HepG2 (cell line): Measurements from ENCODE around the gene MYH16. TPM values are rescaled to one million over a fixed set of nuclear protein-coding genes. Genes with fewer than 3 reads are reported as not detected.

Experiments used
- ATAC-seq: fragments of 200-7000 bp; cut with Tn5 transposase; 3 replicates; pipeline ENCODE4 v1.9.1; 2020; ENCODE audit warnings: mild to moderate bottlenecking, moderate library complexity
- BruUV-seq: library from RNA; stranded (reverse); fragments of 400-500 nt; replicated peaks from 2 replicates; lab custom pipeline; 2021; lab: Mats Ljungman, UMichigan
- CTCF ChIA-PET: fragments of 300-600 bp; formaldehyde crosslinking; extraction: SDS; loops from one replicate; lab custom pipeline; 2021; ENCODE audit warnings: low total read pairs, inconsistent platforms, low intra/inter-chr PET ratio; lab: Yijun Ruan, JAX
- POLR2A ChIA-PET: fragments of 350-600 bp; sonication (Branson Sonifier 250); formaldehyde crosslinking; loops from one replicate; lab custom pipeline; 2020; ENCODE audit warnings: antibody characterized with exemption, inconsistent platforms; lab: Yijun Ruan, JAX
- DNase-seq: peaks from one replicate; pipeline ENCODE4 v3.0.0-alpha.2; 2015; ENCODE audit warnings: low spot score
- FAIRE-seq: peaks from 3 replicates; lab custom pipeline; 2011; peaks lifted over from hg19 to GRCh38; lab: Jason Lieb, UNC
- H2AFZ ChIP-seq: one replicate; pipeline ENCODE4 v1.6.1; 2011; ENCODE audit warnings: low read length, inconsistent platforms
- H3K27ac ChIP-seq: fragments of 300-600 bp; 3 replicates; pipeline ENCODE4 v1.8.0; 2011; ENCODE audit warnings: mixed run types, mild to moderate bottlenecking, mixed read lengths, low read length, inconsistent platforms; ENCODE audit not compliant: insufficient read depth; ENCODE audit errors: extremely low read length
- H3K27me3 ChIP-seq, 2 experiments: fragments of 200-600 bp in 1 of 2; 2 replicates in 1 of 2; 3 replicates in 1 of 2; pipeline versions ENCODE4 v1.6.0 to v1.8.0; 2011; ENCODE audit warnings: low read length in 2 of 2, mild to moderate bottlenecking in 2 of 2, moderate library complexity in 2 of 2, inconsistent platforms in 1 of 2; ENCODE audit not compliant: insufficient read depth in 2 of 2, control insufficient read depth in 1 of 2
- H3K36me3 ChIP-seq, 2 experiments: fragments of 200-600 bp in 1 of 2; replicated peaks in 1 of 2; 2 replicates in 1 of 2; 3 replicates in 1 of 2; pipeline versions ENCODE4 v1.5.1 to v1.8.0; 2011; ENCODE audit warnings: low read length in 2 of 2, inconsistent platforms in 1 of 2; ENCODE audit not compliant: insufficient read depth in 2 of 2, control insufficient read depth in 1 of 2
- H3K4me1 ChIP-seq: 2 replicates; pipeline ENCODE4 v1.5.1; 2012; ENCODE audit warnings: low read length, inconsistent platforms; ENCODE audit not compliant: insufficient read depth
- H3K4me2 ChIP-seq: 2 replicates; pipeline ENCODE4 v1.6.0; 2011; ENCODE audit warnings: low read depth, low read length, inconsistent platforms
- H3K4me3 ChIP-seq, 3 experiments: fragments of 200-600 bp in 1 of 3; sonication (generic), shearing (Covaris generic) in 1 of 3; replicated peaks in 1 of 3; 2 replicates each; pipeline ENCODE4 v1.5.1; 2011 to 2016; ENCODE audit warnings: low read length in 3 of 3, inconsistent platforms in 2 of 3, low read depth in 2 of 3, mild to moderate bottlenecking in 2 of 3, control low read depth in 1 of 3, mixed read lengths in 1 of 3; ENCODE audit not compliant: insufficient read depth in 1 of 3
- H3K79me2 ChIP-seq: one replicate; pipeline ENCODE4 v1.6.1; 2011; ENCODE audit warnings: low read length, inconsistent platforms; ENCODE audit not compliant: insufficient read depth
- H3K9ac ChIP-seq: 2 replicates; pipeline ENCODE4 v1.6.0; 2011; ENCODE audit warnings: mild to moderate bottlenecking, low read depth, low read length, inconsistent platforms; ENCODE audit not compliant: insufficient read depth
- H3K9me3 ChIP-seq: 2 replicates; pipeline ENCODE4 v1.5.1; 2012; ENCODE audit warnings: mild to moderate bottlenecking, low read length
- H4K20me1 ChIP-seq: 2 replicates; pipeline ENCODE4 v1.6.0; 2011; ENCODE audit warnings: inconsistent platforms, mild to moderate bottlenecking, low read length, moderate library complexity; ENCODE audit not compliant: insufficient read depth
- BHLHE40 ChIP-seq: IDR thresholded peaks from 2 replicates; pipeline ENCODE4 v1.6.1; 2011; ENCODE audit warnings: low read length, improper control_type of control experiment
- BRCA1 ChIP-seq: sonication (generic); formaldehyde crosslinking; IDR thresholded peaks from 2 replicates; pipeline ENCODE4 v1.4.0; 2020; ENCODE audit warnings: missing genetic modification reagents
- LCORL ChIP-seq, 2 experiments: fragments of 450-650 bp in 1 of 2; sonication (generic) in 1 of 2; formaldehyde crosslinking in 1 of 2; IDR thresholded peaks; 2 replicates each; pipeline versions ENCODE4 v1.5.0 to v1.6.1; 2017 to 2020; ENCODE audit warnings: antibody characterized with exemption in 1 of 2, missing genetic modification reagents in 1 of 2
- MAFK ChIP-seq, 2 experiments: IDR thresholded peaks in 1 of 2; conservative IDR thresholded peaks in 1 of 2; 2 replicates each; pipeline ENCODE4 v1.6.1; 2011; ENCODE audit warnings: improper control_type of control experiment in 2 of 2, low read length in 2 of 2
- MEIS2 ChIP-seq: sonication (generic); formaldehyde crosslinking; IDR thresholded peaks from 2 replicates; pipeline ENCODE4 v1.9.0; 2021; ENCODE audit warnings: mild to moderate bottlenecking, missing genetic modification reagents
- NFATC3 ChIP-seq: sonication (generic); formaldehyde crosslinking; IDR thresholded peaks from 2 replicates; pipeline ENCODE4 v1.5.1; 2020; ENCODE audit warnings: mild to moderate bottlenecking, missing genetic modification reagents
- SAFB2 ChIP-seq: sonication (generic); formaldehyde crosslinking; IDR thresholded peaks from 2 replicates; pipeline ENCODE4 v1.5.1; 2020; ENCODE audit warnings: missing genetic modification reagents, low read depth, mild to moderate bottlenecking, borderline replicate concordance
- SALL1 ChIP-seq: sonication (generic); formaldehyde crosslinking; IDR thresholded peaks from 2 replicates; pipeline ENCODE4 v1.8.0; 2022; ENCODE audit warnings: mild to moderate bottlenecking, missing genetic modification reagents
- TOE1 ChIP-seq: sonication (generic); formaldehyde crosslinking; IDR thresholded peaks from 2 replicates; pipeline ENCODE4 v1.4.0; 2020; ENCODE audit warnings: mild to moderate bottlenecking, missing genetic modification reagents
- YY1 ChIP-seq: IDR thresholded peaks from 2 replicates; pipeline ENCODE4 v1.6.1; 2011; ENCODE audit warnings: low read length, low read depth, moderate library complexity, mild to moderate bottlenecking; ENCODE audit not compliant: insufficient read depth, insufficient replicate concordance
- ZBTB7B ChIP-seq: sonication (generic); formaldehyde crosslinking; IDR thresholded peaks from 2 replicates; pipeline ENCODE4 v1.4.0; 2020; ENCODE audit warnings: missing genetic modification reagents
- ZNF33B ChIP-seq: sonication (generic); formaldehyde crosslinking; IDR thresholded peaks from 2 replicates; pipeline ENCODE4 v1.5.1; 2020; ENCODE audit warnings: mild to moderate bottlenecking, missing genetic modification reagents
- WGBS: methylation state at CpG from one replicate; pipeline ENCODE4 v1.1.6; 2017; ENCODE audit warnings: low lambda C conversion rate; 5-methylcytosine and 5-hydroxymethylcytosine counted together
- in situ Hi-C: cut with HindIII; loops from 2 replicates; pipeline ENCODE4 v1.10.0; 2017; ENCODE audit warnings: low pct_unique_long_range_greater_than_20kb; ENCODE audit not compliant: extremely low pct_ligation_motif_present
- intact Hi-C: fragments of 100-400 bp; cut with micrococcal nuclease; formaldehyde crosslinking; loops from one replicate; pipeline ENCODE4 v1.10.0; 2022; ENCODE audit not compliant: unreplicated experiment
- polyA plus RNA-seq, 8 experiments: library from polyadenylated mRNA; depleted of rRNA in 3 of 8; stranded (reverse) in 7 of 8; unstranded in 1 of 8; fragments of >200 nt; fragmentation: Illumina TruSeq in 4 of 8; extraction: Trizol in 4 of 8; gene quantifications; 2 replicates each; pipeline versions ENCODE4 v1.2.1 to v1.2.3, GENCODE V29; 2011 to 2016; ENCODE audit warnings: low read depth in 4 of 8, missing spikeins in 1 of 8, mixed read lengths in 1 of 8; ENCODE audit not compliant: insufficient read depth in 1 of 8
- total RNA-seq, 5 experiments: library from RNA; depleted of rRNA; stranded (reverse); fragments of >200 nt; fragmentation: Illumina TruSeq; extraction: Trizol; gene quantifications; 2 replicates each; pipeline ENCODE4 v1.2.3, GENCODE V29; 2016; ENCODE audit warnings: low read depth in 1 of 5
- TF ChIP-seq, protein P1 (sequence below): IDR thresholded peaks from 2 replicates; pipeline ENCODE4 v1.6.1; 2016; ENCODE audit warnings: missing genetic modification reagents, missing compliant biosample characterization
- TF ChIP-seq, protein P2 (sequence below): sonication (generic); formaldehyde crosslinking; IDR thresholded peaks from 2 replicates; pipeline ENCODE4 v1.5.0; 2020; ENCODE audit warnings: missing genetic modification reagents, mild to moderate bottlenecking, borderline replicate concordance
- TF ChIP-seq, protein P3 (sequence below): sonication (generic); formaldehyde crosslinking; conservative IDR thresholded peaks from 2 replicates; pipeline ENCODE4 v1.8.0; 2022; ENCODE audit warnings: low read depth, missing genetic modification reagents

MYH16 gene
- total and polyA plus RNA-seq, 2 of the 13 experiments (the other 11 are each of a cell fraction or from before 2014, with no cell fraction given): 0.05 to 0.15 TPM

DNA sequence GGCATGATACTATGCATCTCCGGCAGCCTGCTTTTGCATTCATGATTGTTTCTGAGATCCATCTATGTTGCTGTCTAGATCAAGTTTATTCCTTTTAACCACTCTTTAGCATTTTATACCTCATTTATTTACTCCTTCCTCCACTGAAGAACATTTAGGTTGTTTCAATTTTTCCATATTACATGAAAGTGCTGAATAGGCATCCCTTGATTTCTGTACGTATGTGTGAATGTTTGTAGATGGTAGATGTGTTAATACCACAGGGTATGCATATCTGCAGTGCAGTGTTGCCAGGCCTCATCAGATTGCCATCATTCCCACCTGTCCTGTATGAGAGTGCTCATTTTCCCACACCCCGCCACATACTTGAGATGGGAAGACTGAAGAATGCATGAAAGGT lies 67.0 kb downstream of the MYH16 start:
- no TSS peak for BruUV-seq
- FAIRE-seq (no peak), ATAC-seq (no peak), DNase-seq (no peak)
- H3K9ac ChIP-seq: no peak overlapping the region
- no peaks in the 10 kb centered on the region for H3K27me3 ChIP-seq
- CTCF ChIA-PET: no interaction called here
- no peaks in the 10 kb centered on the region for H3K9me3 ChIP-seq
- no peak overlapping the region for H2AFZ ChIP-seq
- TF ChIP-seq, protein P1, sequence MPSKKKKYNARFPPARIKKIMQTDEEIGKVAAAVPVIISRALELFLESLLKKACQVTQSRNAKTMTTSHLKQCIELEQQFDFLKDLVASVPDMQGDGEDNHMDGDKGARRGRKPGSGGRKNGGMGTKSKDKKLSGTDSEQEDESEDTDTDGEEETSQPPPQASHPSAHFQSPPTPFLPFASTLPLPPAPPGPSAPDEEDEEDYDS (CRISPR knock-in tag): no peak
- peak in 1 of 2 experiments; percentile 63; a peak in 3 of 4 replicates for TF ChIP-seq MAFK (conservative IDR thresholded peaks at IDR 0.05 in 1 of 2, IDR thresholded peaks at IDR 0.05 in 1 of 2; ENCODE audit: low read length in 2 of 2)
- intact Hi-C loops: no loop called here
- no peak overlapping the region for H3K27ac ChIP-seq
- no peaks in the 10 kb centered on the region for H3K4me1 ChIP-seq
- in situ Hi-C loops: no loop called here
- 98% methylated on average over 3 of the region's 3 CpGs for WGBS
- H3K36me3 ChIP-seq: peaks cover 19 to 59% of the 10 kb centered on the region in 2 experiments; a peak in 4 of 5 replicates
- no peak overlapping the region for H3K4me3 ChIP-seq
- H3K79me2 ChIP-seq: no peaks in the 10 kb centered on the region
- POLR2A ChIA-PET: no interaction called here
- H4K20me1 ChIP-seq: no peaks in the 10 kb centered on the region
- H3K4me2 ChIP-seq: no peak overlapping the region

DNA sequence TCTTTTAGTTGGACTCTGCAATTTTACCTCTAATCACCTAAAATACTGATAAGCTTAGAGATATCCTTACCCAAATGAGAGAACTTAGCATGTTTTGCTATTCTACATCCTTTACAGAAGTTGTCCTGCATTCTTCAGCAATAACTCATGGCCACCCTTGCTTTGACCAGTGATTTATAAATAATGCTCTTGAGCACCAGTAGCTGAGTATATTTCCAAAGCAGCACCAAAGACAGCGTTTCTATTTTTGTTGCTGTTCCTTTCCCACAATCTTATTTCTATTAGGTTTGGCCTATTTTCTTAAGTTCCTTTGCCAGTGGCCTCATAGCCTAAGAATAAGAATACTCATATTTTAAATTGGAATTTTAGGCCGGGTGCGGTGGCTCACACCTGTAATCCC lies 68.0 kb downstream of the MYH16 start:
- FAIRE-seq: no peak
- intact Hi-C loops (no loop called here), in situ Hi-C loops (no loop called here)
- no peaks in the 10 kb centered on the region for H4K20me1 ChIP-seq
- 94% methylated on average over 3 of the region's 3 CpGs for WGBS
- no peak for ATAC-seq
- H3K27ac ChIP-seq: no peak overlapping the region
- H3K9ac ChIP-seq: no peak overlapping the region
- no TSS peak for BruUV-seq
- H3K79me2 ChIP-seq: no peaks in the 10 kb centered on the region
- no peaks in the 10 kb centered on the region for H3K9me3 ChIP-seq
- peaks cover 17 to 61% of the 10 kb centered on the region in 2 experiments; a peak in 4 of 5 replicates for H3K36me3 ChIP-seq
- H3K4me1 ChIP-seq: no peaks in the 10 kb centered on the region
- TF ChIP-seq, protein P2, sequence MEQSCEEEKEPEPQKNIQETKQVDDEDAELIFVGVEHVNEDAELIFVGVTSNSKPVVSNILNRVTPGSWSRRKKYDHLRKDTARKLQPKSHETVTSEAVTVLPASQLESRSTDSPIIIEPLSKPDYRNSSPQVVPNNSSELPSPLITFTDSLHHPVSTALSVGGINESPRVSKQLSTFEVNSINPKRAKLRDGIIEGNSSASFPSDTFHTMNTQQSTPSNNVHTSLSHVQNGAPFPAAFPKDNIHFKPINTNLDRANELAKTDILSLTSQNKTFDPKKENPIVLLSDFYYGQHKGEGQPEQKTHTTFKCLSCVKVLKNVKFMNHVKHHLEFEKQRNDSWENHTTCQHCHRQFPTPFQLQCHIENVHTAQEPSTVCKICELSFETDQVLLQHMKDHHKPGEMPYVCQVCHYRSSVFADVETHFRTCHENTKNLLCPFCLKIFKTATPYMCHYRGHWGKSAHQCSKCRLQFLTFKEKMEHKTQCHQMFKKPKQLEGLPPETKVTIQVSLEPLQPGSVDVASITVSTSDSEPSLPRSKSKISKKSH (CRISPR knock-in tag): no peak
- TF ChIP-seq MEIS2 (CRISPR knock-in tag): no peak
- no peak for TF ChIP-seq BHLHE40
- no peak for TF ChIP-seq YY1
- no peak for TF ChIP-seq SALL1 (CRISPR knock-in tag)
- TF ChIP-seq, protein P3, sequence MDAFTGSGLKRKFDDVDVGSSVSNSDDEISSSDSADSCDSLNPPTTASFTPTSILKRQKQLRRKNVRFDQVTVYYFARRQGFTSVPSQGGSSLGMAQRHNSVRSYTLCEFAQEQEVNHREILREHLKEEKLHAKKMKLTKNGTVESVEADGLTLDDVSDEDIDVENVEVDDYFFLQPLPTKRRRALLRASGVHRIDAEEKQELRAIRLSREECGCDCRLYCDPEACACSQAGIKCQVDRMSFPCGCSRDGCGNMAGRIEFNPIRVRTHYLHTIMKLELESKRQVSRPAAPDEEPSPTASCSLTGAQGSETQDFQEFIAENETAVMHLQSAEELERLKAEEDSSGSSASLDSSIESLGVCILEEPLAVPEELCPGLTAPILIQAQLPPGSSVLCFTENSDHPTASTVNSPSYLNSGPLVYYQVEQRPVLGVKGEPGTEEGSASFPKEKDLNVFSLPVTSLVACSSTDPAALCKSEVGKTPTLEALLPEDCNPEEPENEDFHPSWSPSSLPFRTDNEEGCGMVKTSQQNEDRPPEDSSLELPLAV: no peak
- no peak for TF ChIP-seq TOE1 (CRISPR knock-in tag)
- TF ChIP-seq ZNF33B (CRISPR knock-in tag): no peak
- no peak for TF ChIP-seq LCORL (IDR thresholded peaks at IDR 0.05)
- TF ChIP-seq LCORL (CRISPR knock-in tag; IDR thresholded peaks at IDR 0.05): no peak
- no peak for TF ChIP-seq NFATC3 (CRISPR knock-in tag)
- no peak for TF ChIP-seq BRCA1 (CRISPR knock-in tag)
- TF ChIP-seq SAFB2 (CRISPR knock-in tag): no peak
- no peak for TF ChIP-seq ZBTB7B (CRISPR knock-in tag)
- ChIA-PET POLR2A (no interaction called here), CTCF (no interaction called here)
- no peak overlapping the region for H2AFZ ChIP-seq
- no peak overlapping the region for H3K4me3 ChIP-seq
- no peak for DNase-seq
- H3K4me2 ChIP-seq: no peak overlapping the region
- no peaks in the 10 kb centered on the region for H3K27me3 ChIP-seq
